ENCODE measurements around the gene CDHR2.

CDHR2 gene

GRCh38 chr5:176625966-176626875 is 77.1 kb downstream of the CDHR2 start:
- no peak for DNase-seq

GRCh38 chr5:176626876-176627236 is 77.7 kb downstream of the CDHR2 start:
- DNase-seq = no peak

- DNase-seq = no peak
These were observed 78.4 kb downstream of the CDHR2 start for GRCh38 chr5:176627582-176627981.

GRCh38 chr5:176628406-176629228 is 79.5 kb downstream of the CDHR2 start:
- no peak for DNase-seq

GRCh38 chr5:176629317-176629852 is 80.2 kb downstream of the CDHR2 start:
- no peak for DNase-seq

- DNase-seq = no peak
These were observed 80.9 kb downstream of the CDHR2 start, which contains the start of the genes EIF4E1B and SNCB for GRCh38 chr5:176629853-176630680. Gene EIF4E1B (plus strand): TSS chr5:176630675. CDS start chr5:176642788, 12,113 bp downstream. Gene SNCB (minus strand): TSS chr5:176630534. CDS start chr5:176629654, 880 bp downstream.

GRCh38 chr5:176630681-176631222 is 81.6 kb downstream of the CDHR2 start:
- DNase-seq = no peak

GRCh38 chr5:176631383-176632200 is 82.5 kb downstream of the CDHR2 start:
- no peak for DNase-seq

GRCh38 chr5:176632745-176633144 is 83.6 kb downstream of the CDHR2 start:
- no peak for DNase-seq

- DNase-seq = no peak
These were observed 84.5 kb downstream of the CDHR2 start for GRCh38 chr5:176633598-176633997.

- no peak for DNase-seq
These were observed 87.3 kb downstream of the CDHR2 start for GRCh38 chr5:176636426-176636825.

GRCh38 chr5:176637556-176637955 is 88.4 kb downstream of the CDHR2 start:
- DNase-seq = no peak

GRCh38 chr5:176638437-176638836 is 89.3 kb downstream of the CDHR2 start:
- DNase-seq = no peak

- DNase-seq = no peak
These were observed 90.1 kb downstream of the CDHR2 start for GRCh38 chr5:176639208-176639607.

- no peak for DNase-seq
These were observed 90.8 kb downstream of the CDHR2 start for GRCh38 chr5:176639981-176640380.

GRCh38 chr5:176640616-176641015 is 91.5 kb downstream of the CDHR2 start:
- no peak for DNase-seq

GRCh38 chr5:176642675-176643490 is 93.7 kb downstream of the CDHR2 start:
- no peak for DNase-seq

- DNase-seq = no peak
These were observed 94.5 kb downstream of the CDHR2 start for GRCh38 chr5:176643491-176644219.

GRCh38 chr5:176644294-176644693 is 95.2 kb downstream of the CDHR2 start:
- DNase-seq = no peak
